ENCODE measurements around the gene NMNAT3.

DNA sequence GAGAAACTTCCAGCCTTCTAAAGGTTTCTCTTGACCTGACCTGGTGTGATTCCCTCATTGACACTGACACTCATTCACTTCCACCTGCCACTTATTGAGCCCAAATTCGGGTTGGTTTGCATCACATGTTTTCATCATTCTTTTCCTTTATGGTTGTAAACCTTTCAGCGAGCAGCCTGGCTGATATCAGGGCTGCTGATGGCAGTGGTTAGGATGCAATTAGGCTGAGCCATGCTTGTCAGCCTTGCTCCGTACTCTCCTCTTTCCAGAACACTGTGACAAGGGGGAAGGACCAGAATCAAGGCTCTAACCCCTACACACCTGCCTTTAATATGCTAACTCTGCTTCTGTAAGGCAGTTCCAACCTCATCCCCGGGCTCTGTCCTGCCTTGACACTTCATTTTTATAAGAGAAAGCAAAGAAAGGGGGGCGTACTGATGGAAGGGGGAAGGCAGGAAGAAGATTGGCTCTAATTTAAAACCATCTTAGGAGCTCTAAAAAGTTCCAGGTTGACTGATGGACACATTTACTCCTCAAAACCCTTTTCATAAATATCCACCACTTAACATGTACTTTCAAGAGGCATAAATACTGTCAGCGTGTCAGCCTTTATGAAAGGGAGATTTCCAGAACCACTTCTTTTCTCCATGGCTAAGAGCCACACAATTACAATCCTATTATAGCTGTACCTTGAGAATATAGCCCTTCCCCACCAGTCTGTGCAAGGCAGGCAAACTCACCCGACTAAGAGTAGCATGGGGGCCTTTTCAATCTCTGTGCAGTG is 5.7 kb downstream of the NMNAT3 start:
- no peak for TF ChIP-seq EZH2 (IDR thresholded peaks at IDR 0.05; ENCODE audit: insufficient read depth, poor library complexity, severe bottlenecking)
- no peak for TF ChIP-seq EZH2phosphoT487 (IDR thresholded peaks at IDR 0.05; ENCODE audit: insufficient read depth, low read depth)
